Chondrocyte (in vitro differentiated cells): Measurements from ENCODE around the gene KCNN2. TPM values are rescaled to one million over a fixed set of nuclear protein-coding genes. Genes with fewer than 3 reads are reported as not detected.

Experiments used
- DNase-seq: peaks from one replicate; pipeline ENCODE4 v3.0.0; 2021; ENCODE audit warnings: mixed read lengths, low spot score
- H3K27ac Mint-ChIP-seq: one replicate; pipeline ENCODE4 v1.8.0; 2021; ENCODE audit warnings: mild to moderate bottlenecking, moderate library complexity, mixed read lengths; ENCODE audit not compliant: unreplicated experiment
- H3K27me3 Mint-ChIP-seq: 2 replicates; pipeline ENCODE4 v1.8.0; 2021; ENCODE audit warnings: low read depth, mixed read lengths
- H3K36me3 Mint-ChIP-seq: 2 replicates; pipeline ENCODE4 v1.8.0; 2021; ENCODE audit warnings: low read depth, mixed read lengths
- H3K4me1 Mint-ChIP-seq: 2 replicates; pipeline ENCODE4 v1.8.0; 2021; ENCODE audit warnings: low read depth, mild to moderate bottlenecking, mixed read lengths
- H3K4me3 Mint-ChIP-seq: one replicate; pipeline ENCODE4 v1.8.0; 2021; ENCODE audit warnings: mild to moderate bottlenecking, moderate library complexity, mixed read lengths; ENCODE audit not compliant: unreplicated experiment
- H3K9me3 Mint-ChIP-seq: 2 replicates; pipeline ENCODE4 v1.8.0; 2021; ENCODE audit warnings: low read depth, mixed read lengths
- CTCF ChIP-seq: fragments of 200-600 bp; sonication (generic); IDR thresholded peaks from 2 replicates; pipeline ENCODE4 v1.5.0; 2021; ENCODE audit warnings: antibody characterized with exemption, mild to moderate bottlenecking, moderate library complexity
- total RNA-seq: library from RNA; stranded (reverse); gene quantifications from 3 replicates; pipeline ENCODE4 v1.2.1, GENCODE V29; 2021

Gene KCNN2
- total RNA-seq, 1 donor from 2014 or later: not detected

- H3K9me3 Mint-ChIP-seq: no peaks in the 10 kb centered on the region
- peaks cover 6% of the 10 kb centered on the region for H3K27me3 Mint-ChIP-seq
- H3K4me3 Mint-ChIP-seq: no peak overlapping the region
- no peak for DNase-seq
- no peak for TF ChIP-seq CTCF
- peaks cover 7% of the 10 kb centered on the region for H3K4me1 Mint-ChIP-seq
- no peak overlapping the region for H3K27ac Mint-ChIP-seq
- no peaks in the 10 kb centered on the region for H3K36me3 Mint-ChIP-seq
Observed at GRCh38 chr5:114319236-114319635, 42.6 kb upstream of the KCNN2 start.

GRCh38 chr5:114319821-114320220 is 42.0 kb upstream of the KCNN2 start:
- Mint-ChIP-seq H3K36me3 (no peaks in the 10 kb centered on the region), H3K27me3 (peaks cover 6% of the 10 kb centered on the region), H3K4me1 (peaks cover 7% of the 10 kb centered on the region), H3K9me3 (no peaks in the 10 kb centered on the region), H3K27ac (peak overlapping the region; percentile 70), H3K4me3 (no peak overlapping the region)
- DNase-seq: no peak
- TF ChIP-seq CTCF: no peak

DNA sequence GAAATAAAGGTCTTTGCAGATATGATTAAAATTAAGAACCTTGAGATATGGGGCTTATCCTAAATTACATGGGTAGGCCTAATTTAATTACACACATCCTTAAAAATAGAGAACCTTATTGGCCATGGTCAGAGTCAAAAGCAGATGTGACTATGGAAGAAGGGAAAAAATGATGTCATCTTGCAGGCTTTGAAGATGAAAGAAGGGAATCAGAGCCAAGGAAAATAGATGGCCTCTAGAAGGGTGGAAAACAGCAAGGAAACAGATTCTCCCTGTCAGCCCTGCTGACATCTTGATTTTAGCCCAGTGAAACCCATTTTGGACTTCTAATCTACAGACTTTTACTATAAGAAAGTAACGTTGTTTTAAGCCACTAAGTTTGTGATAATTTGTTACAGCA is 37.6 kb upstream of the KCNN2 start:
- peaks cover 7% of the 10 kb centered on the region for H3K4me1 Mint-ChIP-seq
- no peak for DNase-seq
- no peak for TF ChIP-seq CTCF
- H3K4me3 Mint-ChIP-seq: no peak overlapping the region
- H3K27ac Mint-ChIP-seq: no peak overlapping the region
- H3K27me3 Mint-ChIP-seq: peaks cover 2% of the 10 kb centered on the region
- H3K36me3 Mint-ChIP-seq: peaks cover 2% of the 10 kb centered on the region
- H3K9me3 Mint-ChIP-seq: no peaks in the 10 kb centered on the region

DNA sequence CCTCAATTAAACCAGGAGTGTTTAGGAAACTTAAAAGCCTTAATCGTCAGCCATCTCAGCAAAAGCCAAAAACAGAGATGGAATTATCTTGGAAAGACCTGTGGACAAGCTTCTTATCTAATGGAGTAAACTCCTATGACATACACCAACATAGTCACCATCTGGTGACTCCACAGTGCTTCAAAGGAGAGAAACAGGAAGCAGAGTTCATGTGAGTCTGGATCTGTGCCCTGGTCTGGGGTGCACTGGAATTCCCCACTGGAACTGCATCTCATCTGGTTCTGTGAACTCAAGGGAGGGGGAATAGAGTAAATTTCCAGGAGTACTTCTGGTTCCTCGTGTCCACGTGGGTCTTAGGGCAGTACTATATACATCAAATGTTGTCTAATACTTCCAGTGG is 36.3 kb upstream of the KCNN2 start:
- Mint-ChIP-seq H3K4me3 (no peak overlapping the region), H3K9me3 (no peaks in the 10 kb centered on the region), H3K27me3 (peaks cover 2% of the 10 kb centered on the region), H3K27ac (no peak overlapping the region), H3K4me1 (no peaks in the 10 kb centered on the region), H3K36me3 (peaks cover 2% of the 10 kb centered on the region)
- no peak for TF ChIP-seq CTCF
- DNase-seq: no peak

GRCh38 chr5:114327474-114327873 is 34.4 kb upstream of the KCNN2 start:
- Mint-ChIP-seq H3K27me3 (peaks cover 2% of the 10 kb centered on the region), H3K36me3 (peaks cover 2% of the 10 kb centered on the region), H3K27ac (no peak overlapping the region), H3K4me1 (no peaks in the 10 kb centered on the region), H3K9me3 (no peaks in the 10 kb centered on the region), H3K4me3 (no peak overlapping the region)
- TF ChIP-seq CTCF: no peak
- no peak for DNase-seq
